CD4-positive, alpha-beta T cell treated with Interleukin-2 at 100 ng/mL for 4 hours (primary cell): ENCODE data around the gene TUBA1A.
"Not testable (repeated sequence)": the region's sequence is repeated elsewhere in the genome, so short reads cannot be mapped to it uniquely, and the experiment has no call there.

ENCODE experiments used
- DNase-seq: peaks from one replicate; pipeline ENCODE4 v3.0.0-alpha.2; 2020; ENCODE audit warnings: low spot score

TUBA1A gene

DNA sequence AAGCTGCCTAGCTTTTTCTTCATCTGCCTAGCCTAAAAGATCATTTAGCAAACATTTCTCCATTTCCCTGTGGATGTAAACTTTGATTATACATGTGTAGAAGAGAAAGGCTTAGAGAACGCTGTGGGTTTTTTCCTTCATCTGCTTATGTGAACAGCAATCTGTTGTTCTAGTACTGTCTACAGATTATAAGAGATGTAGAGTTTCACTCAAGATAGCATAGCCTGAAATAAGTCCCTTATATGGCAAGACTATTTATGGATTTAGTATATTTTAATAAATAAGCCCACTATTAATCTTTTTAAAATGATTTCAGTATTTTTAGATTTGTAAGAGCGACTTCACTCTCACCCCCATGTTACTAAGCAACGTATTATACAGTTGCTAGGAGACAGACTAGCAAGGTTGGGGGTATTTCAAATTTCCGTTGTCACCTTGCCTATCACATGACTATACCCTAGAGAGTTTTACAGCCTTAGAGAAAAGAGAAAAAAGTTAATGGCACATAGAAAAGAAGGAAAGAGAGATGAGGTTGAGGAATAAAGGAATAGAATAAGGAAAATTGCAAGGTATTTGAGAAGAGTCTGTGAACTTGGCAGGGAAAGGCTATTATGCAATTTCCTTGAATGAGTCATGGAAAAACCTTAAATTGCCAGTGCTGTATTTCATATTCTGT, 12.2 kb upstream of the TUBA1A start:
- DNase-seq = peak; percentile 64

DNA sequence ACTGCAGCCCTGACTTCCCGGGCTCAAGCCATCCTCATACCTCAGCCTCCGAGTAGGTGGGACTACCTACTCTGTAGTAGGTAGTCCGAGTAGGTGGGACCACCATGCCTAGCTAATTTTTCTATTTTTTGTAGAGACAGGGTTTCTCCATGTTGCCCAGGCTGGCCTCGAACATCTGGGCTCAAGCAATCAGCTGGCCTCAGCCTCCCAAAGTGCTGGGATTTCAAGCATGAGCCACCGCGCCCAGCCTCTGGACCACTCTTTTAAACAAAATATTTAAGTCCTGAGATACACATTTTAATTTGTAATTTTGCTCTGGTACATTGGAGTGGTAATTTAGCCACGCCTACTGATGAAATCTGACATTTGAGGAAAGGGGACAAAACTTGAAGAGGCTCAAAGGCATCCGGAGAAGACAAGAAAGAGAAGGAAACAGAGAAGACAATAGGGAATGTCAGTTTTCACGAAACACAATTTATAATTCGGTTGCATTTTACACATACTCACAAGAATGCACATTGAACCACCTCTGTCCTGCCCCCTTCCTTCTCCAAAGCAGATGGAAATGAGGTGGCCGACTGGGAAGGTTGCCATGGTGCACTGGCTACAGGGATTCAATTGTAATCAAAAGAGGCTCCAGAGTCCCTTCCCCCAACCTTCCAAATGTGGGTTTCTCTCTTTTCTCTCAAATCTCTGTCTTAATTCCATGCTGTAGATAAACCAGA, 9.7 kb upstream of the TUBA1A start:
- no peak for DNase-seq

DNA sequence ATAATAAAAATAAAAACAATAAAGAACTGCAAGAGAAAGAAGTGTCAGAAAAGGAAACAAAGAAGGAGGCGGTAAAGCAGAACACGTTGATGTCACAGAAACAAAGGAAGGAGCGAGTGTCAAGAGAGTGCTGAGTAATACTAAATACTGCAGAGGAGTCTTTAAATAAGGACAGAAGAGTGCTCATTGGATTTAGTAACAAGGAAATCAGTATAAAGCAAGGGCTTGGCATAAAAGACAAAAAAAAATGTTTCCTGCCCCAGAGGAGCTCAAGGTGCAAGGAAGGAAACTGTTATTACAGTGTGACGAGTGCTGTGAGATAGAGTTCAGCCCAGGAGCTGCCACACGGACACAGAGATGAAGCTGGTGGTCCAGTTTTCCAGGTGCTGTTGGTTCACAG, 8.4 kb upstream of the TUBA1A start:
- no peak for DNase-seq

DNA sequence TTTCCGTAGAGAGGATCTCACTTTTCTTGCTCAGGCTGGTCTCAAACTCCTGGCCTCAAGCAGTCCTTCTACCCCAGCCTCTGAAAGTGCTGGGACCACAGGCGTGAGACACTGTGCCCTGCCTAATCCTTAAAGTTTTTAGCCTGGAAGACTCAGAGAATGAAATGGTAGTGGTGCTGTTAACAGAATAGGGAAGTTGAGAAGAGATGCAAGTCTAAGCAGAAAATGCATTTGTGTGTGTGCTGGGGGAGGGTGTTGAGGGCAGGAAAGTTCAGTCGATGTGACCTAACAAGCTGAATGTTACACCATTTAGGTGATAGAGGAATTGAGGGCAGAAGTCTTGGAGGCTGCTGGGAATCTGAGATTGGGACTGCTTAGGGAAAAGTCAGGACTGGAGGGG, 6.9 kb upstream of the TUBA1A start:
- DNase-seq = no peak

DNA sequence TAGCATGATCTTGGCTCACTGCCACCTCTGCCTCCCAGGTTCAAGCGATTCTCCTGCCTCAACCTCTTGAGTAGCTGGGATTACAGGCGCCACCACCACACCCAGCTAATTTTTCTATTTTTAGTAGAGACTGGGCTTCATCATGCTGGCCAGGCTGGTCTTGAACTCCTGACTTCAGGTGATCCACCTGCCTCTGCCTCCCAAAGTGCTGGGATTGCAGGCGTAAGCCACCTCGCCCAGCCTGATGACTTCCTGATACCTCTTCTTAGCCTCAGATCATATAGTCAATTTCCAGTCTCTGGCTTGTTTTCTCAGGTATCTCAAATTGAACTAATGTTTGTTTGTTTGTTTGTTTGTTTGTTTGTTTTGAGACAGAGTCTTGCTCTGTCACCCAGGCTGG, 4.9 kb upstream of the TUBA1A start:
- DNase-seq = not testable (repeated sequence)

DNA sequence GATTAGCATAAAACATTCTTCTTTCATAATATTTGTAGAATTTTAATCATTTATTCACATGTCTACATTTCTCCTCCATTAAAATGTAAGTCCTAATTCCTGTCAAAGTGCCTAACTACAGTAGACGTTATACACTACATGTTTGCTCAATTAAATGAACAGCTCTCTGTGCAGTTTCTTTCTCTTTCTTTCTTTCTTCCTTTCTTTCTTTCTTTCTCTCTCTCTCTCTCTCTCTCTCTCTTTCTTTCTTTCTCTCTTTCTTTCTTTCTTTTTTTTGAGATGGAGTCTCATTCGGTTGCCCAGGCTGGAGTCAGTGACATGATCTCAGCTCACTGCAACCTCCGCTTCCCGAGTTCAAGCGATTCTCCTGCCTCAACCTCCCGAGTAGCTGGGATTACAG, 2.6 kb upstream of the TUBA1A start:
- not testable (repeated sequence) for DNase-seq

DNA sequence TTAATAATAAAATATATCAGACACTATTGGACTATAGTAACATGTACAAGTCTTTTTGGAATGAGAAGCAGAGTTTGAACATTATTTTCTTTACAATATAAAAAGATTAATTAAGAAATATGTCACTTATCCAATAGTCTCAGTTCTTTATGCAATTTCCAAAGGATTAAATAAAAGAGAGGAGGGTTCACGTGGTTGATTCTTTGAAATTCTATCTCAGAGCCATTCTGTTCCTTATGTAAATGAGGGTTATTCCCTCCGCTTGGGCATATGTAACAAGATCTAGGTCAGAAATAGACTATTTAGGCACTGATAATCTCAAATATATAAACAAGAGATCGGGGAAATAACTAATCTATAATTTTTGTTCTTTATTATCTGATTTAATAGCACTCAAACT, 2.1 kb upstream of the TUBA1A start:
- no peak for DNase-seq

DNA sequence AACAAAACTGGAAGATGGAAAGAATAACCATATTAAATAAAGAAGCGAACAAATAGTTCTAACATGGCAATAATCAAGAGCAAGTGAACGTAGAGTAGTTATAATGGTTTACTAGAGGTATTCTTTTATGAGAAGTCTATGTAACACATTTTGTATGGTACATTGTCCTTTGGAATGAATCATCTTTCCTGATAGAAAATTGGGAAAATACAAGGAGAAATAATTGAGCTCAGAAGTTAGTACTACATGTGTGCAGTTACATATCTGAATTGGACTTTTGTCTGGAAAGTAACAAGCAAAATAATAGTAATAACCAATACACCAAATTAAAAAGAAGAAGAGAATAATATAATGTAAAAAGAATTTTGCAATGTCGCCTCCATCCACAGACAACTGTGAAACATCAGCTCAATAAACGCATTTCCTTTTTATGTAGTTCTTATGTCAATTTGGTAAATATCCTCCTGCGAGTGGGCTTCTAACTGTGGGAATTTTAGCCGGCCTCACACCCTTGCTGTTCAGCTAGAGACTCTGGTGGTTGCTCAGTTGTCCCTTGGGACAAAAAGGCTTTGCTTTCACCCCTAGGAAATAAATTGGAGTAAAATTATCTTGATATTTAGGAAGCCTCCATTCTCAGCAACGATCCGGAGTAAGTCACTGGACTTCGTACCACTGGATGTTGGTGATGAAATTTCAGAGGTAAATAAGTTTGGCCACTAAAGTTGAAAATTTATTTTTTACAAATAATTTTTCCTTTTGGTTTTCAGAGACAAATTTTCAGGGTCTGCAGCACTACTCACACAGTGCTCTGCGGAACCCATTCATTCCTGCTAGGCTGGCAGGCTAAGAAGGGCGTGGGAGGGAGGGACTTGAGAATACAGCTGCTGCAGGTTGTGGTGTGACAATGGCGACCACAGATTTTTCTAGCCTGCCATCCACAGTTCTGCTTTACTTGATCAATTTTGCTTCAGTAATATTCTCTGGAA, 1.1 kb upstream of the TUBA1A start:
- no peak for DNase-seq

DNA sequence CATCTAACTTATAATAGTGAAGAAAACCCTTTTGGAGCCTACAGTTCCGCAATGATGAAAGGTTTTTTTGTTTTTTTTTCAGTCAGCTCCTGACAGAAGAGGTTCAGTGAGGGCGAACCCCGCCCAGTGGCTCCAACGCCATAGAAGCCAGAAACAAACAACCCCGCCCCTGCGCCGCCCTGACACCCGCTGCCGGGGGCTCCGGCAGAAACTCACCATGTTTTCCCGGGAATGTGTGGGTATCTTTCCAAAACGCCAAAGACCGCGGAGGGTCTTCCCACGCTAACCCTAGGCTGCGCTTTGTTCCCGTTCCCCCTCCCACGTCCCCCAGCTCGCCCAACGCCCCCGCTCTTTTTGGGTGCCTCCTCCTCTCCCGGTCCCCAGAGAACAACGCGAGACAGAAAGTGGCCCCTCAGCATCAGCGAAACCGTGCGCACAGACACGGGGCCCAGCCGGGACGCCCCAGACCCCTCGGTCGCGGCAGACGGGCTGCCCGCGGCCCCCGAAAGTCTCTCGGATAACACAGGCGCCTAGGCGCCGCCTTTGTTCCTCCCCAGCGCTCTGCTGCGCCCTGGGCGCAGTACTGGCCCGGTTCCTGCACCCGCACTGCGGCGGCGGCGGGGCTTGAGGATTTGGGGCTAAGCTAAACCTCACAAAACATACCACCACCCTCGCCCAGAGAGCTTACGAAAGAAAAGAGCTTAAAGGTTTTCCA, 522 bp downstream of the TUBA1A start:
- DNase-seq = peak; percentile 83

DNA sequence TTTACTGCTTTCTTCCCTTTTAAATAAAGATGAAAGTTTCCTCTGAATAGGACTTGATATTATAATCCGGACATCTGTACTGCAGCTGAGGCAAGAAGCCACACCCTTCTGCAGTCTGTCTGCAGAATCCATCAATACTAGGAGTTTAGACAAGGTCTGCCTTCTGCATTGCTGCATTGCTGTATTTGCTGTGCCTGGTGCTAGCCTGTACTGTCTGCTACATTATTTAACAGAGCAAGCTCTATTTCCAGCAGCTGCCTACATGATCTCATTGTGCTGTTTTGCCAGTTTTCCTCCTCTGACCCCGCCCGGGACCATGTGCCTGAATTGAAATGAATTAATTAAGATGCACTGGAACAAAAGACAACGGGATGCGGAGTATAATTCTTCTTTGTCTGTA, 1.7 kb downstream of the TUBA1A start:
- no peak for DNase-seq

DNA sequence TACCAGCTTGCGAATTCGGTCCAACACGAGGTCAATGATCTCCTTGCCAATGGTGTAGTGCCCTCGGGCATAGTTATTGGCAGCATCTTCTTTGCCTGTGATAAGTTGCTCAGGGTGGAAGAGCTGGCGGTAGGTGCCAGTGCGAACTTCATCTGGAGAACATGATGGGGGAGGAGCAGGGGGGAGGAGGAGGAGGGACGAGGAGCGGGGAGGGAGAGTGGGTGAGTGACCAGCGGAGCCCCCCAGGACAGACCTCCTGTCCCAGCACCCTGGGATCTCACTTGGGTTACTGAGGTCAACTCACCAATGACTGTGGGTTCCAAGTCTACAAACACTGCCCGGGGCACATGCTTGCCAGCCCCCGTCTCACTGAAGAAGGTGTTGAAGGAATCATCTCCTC, 2.6 kb downstream of the TUBA1A start:
- not testable (repeated sequence) for DNase-seq

DNA sequence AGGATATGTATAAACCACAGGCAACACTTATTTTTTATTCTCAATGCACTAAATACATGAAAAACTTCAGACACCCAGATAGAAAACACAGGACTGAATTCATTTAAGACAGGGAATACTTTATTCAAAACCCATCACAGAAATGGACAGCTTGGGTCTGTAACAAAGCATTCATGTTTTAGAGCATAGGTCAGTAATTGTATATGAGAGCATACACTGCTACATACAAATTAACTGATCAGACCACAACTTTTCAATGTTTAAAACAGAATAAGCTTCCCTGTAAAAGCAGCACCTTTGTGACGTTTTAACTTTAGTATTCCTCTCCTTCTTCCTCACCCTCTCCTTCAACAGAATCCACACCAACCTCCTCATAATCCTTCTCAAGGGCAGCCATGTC, 4.2 kb downstream of the TUBA1A start:
- not testable (repeated sequence) for DNase-seq

DNA sequence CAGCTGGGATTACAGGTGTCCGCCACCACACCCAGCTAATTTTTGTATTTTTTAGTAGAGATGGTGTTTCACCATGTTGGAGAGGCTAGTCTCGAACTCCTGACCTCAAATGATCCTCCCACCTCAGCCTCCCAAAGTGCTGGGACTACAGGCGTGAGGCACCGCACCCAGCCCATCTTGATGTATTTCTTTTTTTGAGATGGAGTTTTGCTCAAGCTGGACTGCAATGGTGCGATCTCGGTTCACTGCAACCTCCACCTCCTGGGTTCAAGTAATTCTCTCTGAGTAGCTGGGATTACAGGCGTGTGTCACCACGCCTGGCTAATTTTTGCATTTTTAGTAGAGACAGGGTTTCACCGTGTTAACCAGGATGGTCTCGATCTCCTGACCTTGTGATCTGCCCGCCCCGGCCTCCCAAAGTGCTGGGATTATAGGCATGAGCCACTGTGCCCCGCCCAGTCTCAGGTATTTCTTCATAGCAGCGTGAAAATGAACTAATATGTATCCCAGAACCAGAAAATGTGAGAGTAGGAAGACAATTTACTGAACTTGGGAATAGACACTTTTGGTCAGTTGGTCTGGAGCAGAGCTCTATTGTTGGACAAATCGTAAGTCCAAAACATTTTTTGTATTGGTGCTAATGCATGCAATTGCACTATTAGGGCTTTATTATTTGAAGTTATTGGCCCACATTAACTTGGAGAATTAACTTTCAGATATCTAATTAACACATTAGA, 5.5 kb downstream of the TUBA1A start:
- not testable (repeated sequence) for DNase-seq

DNA sequence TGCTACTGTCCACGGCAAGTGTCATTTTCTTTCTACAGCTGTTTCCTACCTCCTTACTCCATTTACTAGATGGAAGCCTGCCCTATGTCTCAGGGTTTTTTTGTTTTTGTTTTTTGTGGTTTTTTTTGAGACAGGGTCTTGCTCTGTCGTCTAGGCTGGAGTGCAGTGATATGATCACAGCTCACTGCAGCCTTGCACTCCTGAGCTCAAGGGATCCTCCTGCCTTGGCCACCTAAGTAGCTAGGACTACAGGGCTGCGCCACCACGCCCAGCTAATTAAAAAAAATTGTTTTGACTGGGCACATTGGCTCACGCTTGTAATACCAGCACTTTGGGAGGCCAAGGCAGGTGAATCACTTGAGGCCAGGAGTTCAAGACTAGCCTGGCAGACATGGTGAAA, 14.7 kb downstream of the TUBA1A start:
- no peak for DNase-seq

DNA sequence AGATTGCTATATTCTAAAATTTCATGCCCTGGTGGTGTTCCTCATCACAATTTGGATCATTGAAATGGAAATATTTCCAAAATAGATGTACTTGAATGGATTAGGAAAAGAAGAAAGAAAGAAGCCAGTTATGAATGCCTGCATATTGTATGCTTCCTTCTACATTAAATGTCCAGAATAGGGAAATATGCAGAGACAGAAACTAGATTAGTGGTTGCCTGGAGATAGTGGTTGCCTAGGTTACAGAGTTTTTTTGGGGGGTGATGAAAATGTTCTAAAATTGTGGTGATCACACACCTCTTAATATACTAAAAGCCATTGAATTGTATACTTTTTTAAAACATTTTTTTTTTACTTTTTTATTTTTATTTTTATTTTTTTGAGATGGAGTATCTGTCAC, 18.0 kb downstream of the TUBA1A start:
- DNase-seq = no peak

DNA sequence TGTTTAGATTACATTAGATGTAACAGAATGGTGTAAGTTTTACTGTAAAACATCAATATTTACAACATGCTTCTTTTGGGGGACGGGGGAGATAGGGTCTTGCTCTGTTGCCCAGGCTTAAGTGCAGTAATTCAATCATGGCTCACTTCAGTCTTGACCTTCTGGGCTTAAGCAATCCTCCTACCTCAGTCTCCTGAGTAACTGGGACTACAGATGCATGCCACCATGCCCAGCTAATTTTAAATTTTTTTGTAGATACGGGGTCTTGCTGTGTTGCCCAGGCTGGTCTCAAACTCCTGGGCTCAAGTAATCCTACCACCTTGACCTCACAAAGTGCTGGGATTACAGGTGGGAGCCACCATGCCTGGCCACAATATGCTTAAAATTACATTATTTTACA, 23.8 kb downstream of the TUBA1A start:
- no peak for DNase-seq

DNA sequence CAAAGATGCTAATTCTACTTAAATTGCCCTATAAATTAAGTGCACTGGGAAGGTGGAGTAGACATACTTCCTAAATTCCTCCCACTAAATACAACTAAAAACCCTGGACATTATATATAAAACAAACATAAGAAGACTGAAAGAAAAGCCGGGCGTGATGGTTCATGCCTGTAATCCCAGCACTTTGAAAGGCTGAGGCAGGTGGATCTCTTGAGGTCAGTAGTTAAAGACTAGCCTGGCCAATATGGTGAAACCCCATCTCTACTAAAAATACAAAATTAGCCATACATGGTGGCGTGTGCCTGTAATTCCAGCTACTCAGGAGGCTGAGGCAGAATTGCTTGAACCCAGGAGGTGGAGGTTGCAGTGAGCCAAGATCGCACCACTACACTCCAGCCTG, 27.0 kb downstream of the TUBA1A start:
- DNase-seq = not testable (repeated sequence)

DNA sequence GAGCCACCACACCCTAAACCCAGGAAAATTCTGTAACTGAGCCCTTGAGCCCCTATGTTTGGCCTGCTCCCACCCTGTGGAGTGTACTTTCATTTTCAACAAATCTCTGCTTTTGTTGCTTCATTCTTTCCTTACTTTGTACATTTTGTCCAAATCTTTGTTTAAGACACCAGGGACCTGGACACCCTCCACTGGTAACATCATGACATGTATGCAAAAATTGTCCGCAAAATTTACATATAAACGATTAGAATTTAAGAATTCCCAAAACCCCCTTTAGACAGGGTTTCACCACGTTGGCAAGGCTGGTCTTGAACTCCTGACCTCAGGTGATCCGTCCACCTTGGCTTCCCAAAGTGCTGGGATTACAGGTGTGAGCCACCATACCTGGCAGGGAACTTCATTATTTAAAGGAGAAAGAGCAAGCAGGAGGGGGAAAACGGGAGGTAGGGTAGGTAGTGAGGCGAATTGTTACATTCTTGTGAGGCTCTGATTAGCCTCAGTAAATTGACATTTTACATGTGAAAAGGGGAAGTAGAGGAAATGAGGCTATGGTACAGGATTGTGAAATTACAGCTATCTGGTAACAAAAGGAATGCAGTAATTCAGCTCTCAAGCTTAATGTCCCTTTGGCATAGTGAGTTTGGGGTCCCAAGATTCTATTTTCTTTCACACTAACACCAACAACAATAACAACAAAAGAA, 27.6 kb downstream of the TUBA1A start:
- DNase-seq = no peak

DNA sequence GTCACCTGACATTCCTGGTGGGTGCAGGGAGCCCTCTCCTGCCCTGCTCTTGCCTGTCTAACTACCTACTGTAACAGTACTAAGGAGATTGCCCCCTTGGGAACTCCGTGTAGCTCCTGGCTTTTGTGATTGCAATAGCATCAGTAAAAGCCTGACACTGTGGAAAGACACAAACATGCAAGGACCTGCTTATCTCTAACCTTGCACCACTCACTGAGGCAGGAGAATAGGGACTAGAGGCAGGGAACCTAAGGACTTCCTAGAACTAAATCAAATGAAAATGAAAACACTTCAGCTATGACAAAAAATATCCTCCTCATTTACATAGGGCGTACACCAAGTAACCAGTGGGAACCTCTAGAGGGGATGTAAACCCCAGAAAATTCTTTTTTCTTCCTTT, 28.5 kb downstream of the TUBA1A start:
- DNase-seq = no peak

DNA sequence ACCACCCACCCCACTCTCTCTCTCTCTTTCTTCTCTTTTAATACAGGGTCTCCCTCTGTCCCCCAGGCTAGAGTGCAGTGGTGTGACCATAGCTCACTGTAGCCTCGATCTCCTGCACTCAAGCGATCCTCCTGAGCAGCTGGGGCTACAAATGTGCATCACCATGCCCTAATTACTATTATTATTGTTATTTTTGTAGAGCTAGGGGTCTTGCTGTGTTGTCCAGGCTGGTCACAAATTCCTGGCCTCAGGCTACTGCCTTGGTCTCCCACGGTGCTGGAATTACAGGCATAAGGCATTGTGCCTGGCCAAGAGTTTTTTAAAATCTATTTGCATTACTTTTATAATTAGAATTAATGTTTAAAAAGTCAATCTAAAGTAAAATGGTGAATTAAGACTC, 34.7 kb downstream of the TUBA1A start:
- DNase-seq = no peak

DNA sequence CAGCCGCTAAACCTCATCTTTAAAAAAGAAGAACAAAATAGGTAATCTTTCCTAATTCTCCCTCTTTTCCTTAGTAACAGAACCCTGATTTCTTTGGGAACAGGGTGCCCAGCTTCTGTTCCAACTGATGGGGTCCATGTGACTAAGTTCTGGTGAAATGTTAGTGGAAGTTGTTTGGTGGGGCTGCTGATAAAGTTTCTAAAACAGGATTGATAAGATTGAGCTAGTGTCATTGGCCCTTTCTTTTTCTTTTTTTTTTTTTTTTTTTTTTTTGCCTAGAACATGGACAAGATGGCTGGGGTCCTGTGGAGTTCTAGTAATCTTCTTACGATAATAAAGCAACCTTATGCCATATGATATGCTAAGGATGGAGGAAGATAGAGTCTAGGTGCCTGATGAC, 41.5 kb downstream of the TUBA1A start:
- DNase-seq = no peak
